SK-N-MC (cell line): ENCODE data around the gene ZNF423.

Source experiments
- EZH2 ChIP-seq: fragments of 200-600 bp; sonication (generic); IDR thresholded peaks from one replicate; pipeline ENCODE4 v1.6.1; 2017; ENCODE audit warnings: antibody characterized with exemption
- POLR2AphosphoS5 ChIP-seq: IDR thresholded peaks from 2 replicates; pipeline ENCODE4 v1.6.1; 2012; ENCODE audit warnings: mild to moderate bottlenecking, low read depth, low read length, borderline replicate concordance

GRCh38 chr16:49545243-49545642 lies 310.7 kb downstream of the ZNF423 start:
- no peak for TF ChIP-seq EZH2
- no peak for TF ChIP-seq POLR2AphosphoS5
